Mesodermal cell (in vitro differentiated cells): ENCODE measurements around the gene SMAD3.
"Not testable (repeated sequence)": the region's sequence is repeated elsewhere in the genome, so short reads cannot be mapped to it uniquely, and the experiment has no call there.

Experiments
- H3K27ac ChIP-seq: 2 replicates; pipeline ENCODE4 v1.7.0; 2013; ENCODE audit warnings: mild to moderate bottlenecking, low read depth, low read length, moderate library complexity; ENCODE audit not compliant: severe bottlenecking
- H3K36me3 ChIP-seq: 2 replicates; pipeline ENCODE4 v1.7.1; 2013; ENCODE audit warnings: mild to moderate bottlenecking, low read length, moderate library complexity; ENCODE audit not compliant: control insufficient read depth, insufficient read depth
- H3K4me1 ChIP-seq: one replicate; pipeline ENCODE4 v1.7.1; 2013; ENCODE audit warnings: mild to moderate bottlenecking, low read length; ENCODE audit not compliant: insufficient read depth, control insufficient read depth, poor library complexity, severe bottlenecking
- H3K4me3 ChIP-seq: 2 replicates; pipeline ENCODE4 v1.7.0; 2013; ENCODE audit warnings: low read length, control low read depth, mild to moderate bottlenecking; ENCODE audit not compliant: insufficient read depth, poor library complexity, severe bottlenecking; ENCODE audit errors: extremely low read depth
- H3K9me3 ChIP-seq: 2 replicates; pipeline ENCODE4 v1.7.1; 2013; ENCODE audit warnings: mild to moderate bottlenecking, low read length, moderate library complexity; ENCODE audit not compliant: control insufficient read depth
- WGBS, 2 experiments: methylation state at CpG; one replicate each; pipeline ENCODE4 v1.1.5; 2013; ENCODE audit warnings: missing lambda C conversion rate in 2 of 2; ENCODE audit not compliant: insufficient coverage in 2 of 2; 5-methylcytosine and 5-hydroxymethylcytosine counted together

SMAD3 gene

DNA sequence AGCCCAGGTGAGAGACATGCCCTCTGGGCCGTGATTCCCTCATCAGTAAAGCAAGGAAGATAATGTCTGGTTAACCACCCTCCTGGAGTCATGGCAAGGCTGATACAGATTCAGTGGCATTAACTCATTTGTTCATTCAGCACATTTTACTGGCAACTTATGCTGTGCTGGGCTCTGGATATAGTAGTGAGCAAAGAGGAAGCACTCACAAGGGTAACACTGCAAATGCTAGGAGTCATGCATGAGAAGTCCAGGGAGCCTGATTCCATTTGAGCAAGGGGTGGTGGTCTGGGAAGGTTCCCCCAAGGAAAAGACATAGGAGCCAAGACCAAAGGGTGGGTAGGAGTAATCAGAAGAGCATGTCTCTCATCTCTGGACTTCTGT is 50.2 kb downstream of the SMAD3 start:
- WGBS, 2 experiments: 100% methylated on average over 1 of the region's 1 CpG
- Histone ChIP-seq H3K9me3 (peaks cover 15% of the 10 kb centered on the region), H3K4me3 (no peak overlapping the region), H3K27ac (no peak overlapping the region), H3K36me3 (peaks cover 9% of the 10 kb centered on the region), H3K4me1 (peaks cover 31% of the 10 kb centered on the region)

DNA sequence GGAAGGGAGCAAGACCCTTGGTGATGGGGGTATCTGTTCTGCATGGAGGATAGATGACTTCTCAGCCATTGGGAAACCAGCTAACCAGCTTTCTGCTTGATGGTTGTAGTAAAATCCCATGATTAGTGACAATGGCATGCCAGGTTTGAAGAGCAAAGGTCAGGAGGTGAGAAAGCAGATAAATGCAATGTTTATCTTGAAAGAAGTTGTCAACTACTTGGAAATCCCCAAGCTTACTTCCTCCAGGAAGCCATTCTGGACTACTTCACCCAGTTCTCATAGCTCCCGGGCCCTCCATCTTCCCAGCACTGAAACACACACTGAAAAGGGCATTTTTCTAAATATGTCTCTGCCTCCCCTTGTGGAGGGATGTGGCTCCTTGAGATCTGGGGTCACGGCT is 51.3 kb downstream of the SMAD3 start:
- H3K4me3 ChIP-seq: no peak overlapping the region
- H3K36me3 ChIP-seq: peaks cover 8% of the 10 kb centered on the region
- peaks cover 4% of the 10 kb centered on the region for H3K9me3 ChIP-seq
- 100% methylated on average over 2 of the region's 2 CpGs; no CpG with 5 or more reads in 1 of the 2 experiments for WGBS, 2 experiments
- H3K27ac ChIP-seq: peak overlapping the region; percentile 25
- peaks cover 42% of the 10 kb centered on the region for H3K4me1 ChIP-seq

GRCh38 chr15:67117370-67117769 is 52.0 kb downstream of the SMAD3 start:
- peaks cover 3% of the 10 kb centered on the region for H3K9me3 ChIP-seq
- no peak overlapping the region for H3K4me3 ChIP-seq
- peaks cover 48% of the 10 kb centered on the region for H3K4me1 ChIP-seq
- H3K27ac ChIP-seq: peak overlapping the region; percentile 25
- 40% methylated on average over 1 of the region's 3 CpGs; no CpG with 5 or more reads in 1 of the 2 experiments for WGBS, 2 experiments
- peaks cover 8% of the 10 kb centered on the region for H3K36me3 ChIP-seq

- WGBS, 2 experiments: 96 to 97% methylated on average over 5 of the region's 5 CpGs
Measured at GRCh38 chr15:67118808-67119207, 53.4 kb downstream of the SMAD3 start.

DNA sequence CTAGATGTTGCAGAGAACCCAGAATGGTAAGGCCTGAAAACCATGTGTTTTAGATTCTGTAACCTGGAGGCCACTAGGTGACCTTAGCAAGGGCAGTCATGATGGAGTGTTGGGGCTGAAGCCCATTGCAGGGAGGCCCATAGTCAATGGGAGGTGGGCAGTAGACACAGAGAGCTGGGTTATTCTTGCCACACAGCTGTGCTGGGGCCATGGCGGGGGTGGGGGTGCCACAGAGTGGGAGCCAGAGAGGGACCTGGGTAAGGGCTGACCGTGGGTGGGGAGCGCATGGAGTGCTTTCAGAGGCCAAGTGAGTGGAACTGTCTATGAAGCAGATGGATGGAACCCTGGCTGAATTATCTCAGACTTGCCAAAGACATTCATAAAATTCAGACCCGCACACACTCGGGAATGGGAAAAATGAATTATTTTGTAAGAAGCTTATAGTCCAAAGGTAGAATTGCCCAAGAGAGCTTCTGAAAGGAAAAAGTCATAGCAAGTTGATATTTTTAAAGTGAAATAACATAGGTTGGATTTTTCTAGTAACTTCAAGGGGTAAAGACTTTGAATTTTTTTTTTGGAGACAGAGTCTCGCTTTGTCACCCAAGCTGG is 53.9 kb downstream of the SMAD3 start:
- Histone ChIP-seq H3K36me3 (peaks cover 8% of the 10 kb centered on the region), H3K4me1 (peaks cover 48% of the 10 kb centered on the region), H3K9me3 (no peaks in the 10 kb centered on the region), H3K4me3 (no peak overlapping the region), H3K27ac (peak overlapping the region; percentile 1)
- 97 to 100% methylated on average over 5 of the region's 6 CpGs for WGBS, 2 experiments

More at GRCh38 chr15:67118808-67119207, 53.4 kb downstream of the SMAD3 start:
- no peaks in the 10 kb centered on the region for H3K9me3 ChIP-seq
- no peak overlapping the region for H3K4me3 ChIP-seq
- peaks cover 48% of the 10 kb centered on the region for H3K4me1 ChIP-seq
- H3K36me3 ChIP-seq: peaks cover 8% of the 10 kb centered on the region
- no peak overlapping the region for H3K27ac ChIP-seq

DNA sequence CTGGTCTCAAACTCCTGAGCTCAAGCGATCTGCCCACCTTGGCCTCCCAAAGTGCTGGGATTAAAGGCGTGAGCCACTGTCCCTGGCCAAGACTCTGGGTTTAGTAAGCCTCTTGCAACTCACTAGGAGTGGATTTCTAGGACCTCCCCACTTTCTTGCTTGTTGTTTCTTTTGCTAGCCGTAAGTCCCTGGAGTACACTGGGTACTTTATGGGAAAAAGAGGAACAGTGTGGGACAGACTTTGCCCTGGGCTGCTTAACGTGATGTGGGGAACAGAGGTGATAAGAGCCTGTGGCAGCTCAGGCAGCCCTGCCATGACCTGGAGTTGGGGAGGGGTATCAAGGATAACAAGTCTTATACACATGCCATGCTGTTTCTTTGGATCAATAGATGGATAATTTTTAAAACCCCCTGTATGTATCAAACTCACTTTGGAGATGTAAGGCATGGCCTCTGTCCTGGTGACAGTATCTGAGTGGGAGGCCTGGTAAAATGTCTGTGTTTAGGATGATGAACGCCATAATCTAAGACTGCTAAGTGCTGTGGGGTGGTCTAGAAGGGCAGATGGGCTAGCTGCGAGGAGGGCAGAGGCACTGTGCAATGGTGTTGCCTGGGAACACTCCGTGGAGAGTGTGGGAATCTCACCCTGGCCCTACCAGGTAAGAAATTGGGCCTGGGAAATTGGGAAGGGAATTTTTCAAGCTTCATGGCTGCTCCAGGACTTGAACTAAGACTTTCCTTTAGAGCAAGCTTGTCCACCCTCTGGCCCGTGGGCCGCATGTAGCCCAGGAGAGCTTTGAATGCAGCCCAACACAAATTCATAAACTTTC is 54.8 kb downstream of the SMAD3 start:
- WGBS, 2 experiments: 87 to 91% methylated on average over 6 of the region's 9 CpGs
- H3K4me1 ChIP-seq: peaks cover 54% of the 10 kb centered on the region
- peak overlapping the region; percentile 74 for H3K27ac ChIP-seq
- H3K4me3 ChIP-seq: no peak overlapping the region
- H3K9me3 ChIP-seq: no peaks in the 10 kb centered on the region
- H3K36me3 ChIP-seq: peaks cover 6% of the 10 kb centered on the region

DNA sequence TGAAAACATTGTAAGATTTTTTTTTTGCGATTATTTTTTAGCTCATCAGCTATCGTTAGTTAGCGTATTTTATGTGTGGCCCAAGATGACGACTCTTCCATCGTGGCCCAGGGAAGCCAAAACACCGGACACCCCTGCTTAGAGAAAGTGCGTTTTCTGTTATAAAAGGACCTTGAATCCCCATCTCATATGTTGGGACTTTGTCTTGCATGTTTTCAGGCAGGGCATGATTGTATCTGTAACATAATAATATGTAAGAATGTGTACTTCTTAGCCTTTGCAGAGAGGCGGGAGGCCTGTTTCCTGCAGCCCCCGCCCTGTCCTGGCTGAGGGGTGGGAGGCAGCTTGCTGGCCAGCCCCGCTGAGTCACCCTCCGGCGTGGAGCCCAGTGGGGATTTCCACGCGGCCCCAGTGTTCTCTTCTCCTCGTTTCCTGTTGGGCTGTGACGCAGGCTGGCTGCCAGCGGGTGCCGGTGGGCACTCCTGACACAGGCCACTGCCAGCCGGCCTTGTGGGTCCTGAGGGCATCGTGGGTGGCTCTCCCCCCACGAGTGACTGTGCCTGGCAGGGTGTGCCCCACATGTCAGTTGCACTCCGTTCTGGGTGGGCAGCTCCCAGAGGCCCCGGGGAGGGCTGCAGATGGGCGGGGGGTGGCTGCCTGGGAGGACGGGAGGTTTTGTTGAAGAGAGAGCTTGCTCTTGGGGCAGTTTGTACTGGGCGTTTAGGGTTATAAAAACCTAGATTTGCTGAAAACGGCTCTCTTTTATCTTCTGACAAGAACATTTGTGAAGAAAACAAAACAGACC is 55.6 kb downstream of the SMAD3 start:
- Histone ChIP-seq H3K4me3 (no peak overlapping the region), H3K4me1 (peaks cover 59% of the 10 kb centered on the region), H3K27ac (peak overlapping the region; percentile 74), H3K36me3 (peaks cover 3% of the 10 kb centered on the region), H3K9me3 (no peaks in the 10 kb centered on the region)
- WGBS, 2 experiments: 76 to 85% methylated on average over 13 to 25 of the region's 27 CpGs

DNA sequence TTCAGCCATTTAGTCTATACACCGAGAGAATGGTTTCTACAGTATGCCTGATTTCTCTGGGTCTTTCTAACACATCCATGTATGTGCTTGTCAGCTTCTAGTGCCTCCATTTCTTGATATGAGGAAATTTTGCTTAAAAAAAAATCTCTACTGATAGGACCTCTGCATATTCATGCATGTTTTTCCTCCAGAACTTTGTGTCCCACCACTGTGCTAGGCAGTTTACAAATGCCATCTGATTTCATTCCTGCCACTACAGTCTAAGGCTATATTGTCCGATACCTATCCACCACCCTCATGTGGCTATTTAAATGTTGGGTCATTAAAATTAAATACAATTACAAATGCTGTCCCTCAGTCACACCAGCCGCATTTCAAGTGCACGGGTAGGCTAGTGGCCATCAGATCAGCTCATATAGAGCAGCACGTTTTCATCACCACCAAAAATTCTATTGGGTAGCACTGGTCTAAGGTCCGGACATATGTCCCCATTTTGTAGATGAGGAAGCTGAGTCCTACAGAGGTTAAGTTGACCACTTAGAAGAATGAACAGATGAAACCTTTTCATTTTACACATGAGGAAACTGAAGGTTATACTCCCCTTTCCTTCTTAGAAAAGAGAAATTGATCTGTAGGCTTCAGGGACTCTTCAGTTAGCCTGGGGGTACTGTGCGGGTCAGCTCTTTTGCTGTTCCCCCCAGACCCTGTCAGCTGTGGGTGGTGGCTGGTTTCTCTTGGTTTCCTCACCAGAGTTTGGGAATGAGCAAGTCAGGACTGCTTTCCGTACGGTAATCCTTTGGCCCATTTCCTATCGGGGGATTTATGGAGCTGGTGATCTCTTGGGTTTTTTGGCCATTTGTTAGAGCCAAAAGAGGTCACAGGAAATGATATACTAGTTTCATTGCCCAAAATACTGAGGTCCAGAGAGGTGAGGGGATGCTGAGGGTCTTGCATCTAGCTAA is 56.5 kb downstream of the SMAD3 start:
- 90 to 97% methylated on average over 5 of the region's 10 CpGs for WGBS, 2 experiments
- H3K4me3 ChIP-seq: no peak overlapping the region
- peak overlapping the region; percentile 74 for H3K27ac ChIP-seq

GRCh38 chr15:67122816-67123215 is 57.4 kb downstream of the SMAD3 start:
- H3K9me3 ChIP-seq, H3K27ac ChIP-seq, H3K36me3 ChIP-seq, H3K4me3 ChIP-seq: not testable (repeated sequence)
- 100% methylated on average over 2 of the region's 5 CpGs; no CpG with 5 or more reads in 1 of the 2 experiments for WGBS, 2 experiments
- peaks cover 62% of the 10 kb centered on the region for H3K4me1 ChIP-seq

More for the DNA sequence above, 56.5 kb downstream of the SMAD3 start:
- peaks cover 60% of the 10 kb centered on the region for H3K4me1 ChIP-seq
- peaks cover 3% of the 10 kb centered on the region for H3K36me3 ChIP-seq
- H3K9me3 ChIP-seq: no peaks in the 10 kb centered on the region

DNA sequence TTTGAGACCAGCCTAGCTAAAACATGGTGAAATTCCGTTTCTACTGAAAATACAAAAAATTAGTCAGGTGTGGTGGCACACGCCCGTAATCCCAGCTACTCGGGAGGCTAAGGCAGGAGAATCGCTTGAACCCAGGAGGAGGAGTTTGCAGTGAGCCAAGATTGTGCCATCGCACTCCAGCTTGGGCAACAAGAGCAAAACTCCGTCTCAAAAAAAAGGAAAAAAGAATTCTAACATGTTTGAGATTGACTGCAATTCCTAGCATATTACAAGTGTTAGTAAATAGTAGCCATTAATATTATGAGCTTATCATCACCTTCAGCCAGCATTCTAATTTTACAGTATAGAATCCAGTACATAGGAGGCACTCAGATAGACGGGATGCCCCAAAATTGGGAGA is 57.9 kb downstream of the SMAD3 start:
- H3K36me3 ChIP-seq, H3K27ac ChIP-seq, H3K9me3 ChIP-seq, H3K4me3 ChIP-seq: not testable (repeated sequence)
- peaks cover 62% of the 10 kb centered on the region for H3K4me1 ChIP-seq
- whole genome bisulfite sequencing, 2 experiments: 95 to 100% methylated on average over 6 of the region's 8 CpGs
